GM19324 (cell line): Measurements from ENCODE around the gene TEF.

ENCODE experiments used
- ATAC-seq: cut with Tn5 transposase; IDR thresholded peaks from one replicate; pipeline ENCODE4 v1.9.1; 2021; ENCODE audit warnings: mild to moderate bottlenecking, moderate library complexity; ENCODE audit not compliant: unreplicated experiment, low FRiP score

The TEF gene, protein sequence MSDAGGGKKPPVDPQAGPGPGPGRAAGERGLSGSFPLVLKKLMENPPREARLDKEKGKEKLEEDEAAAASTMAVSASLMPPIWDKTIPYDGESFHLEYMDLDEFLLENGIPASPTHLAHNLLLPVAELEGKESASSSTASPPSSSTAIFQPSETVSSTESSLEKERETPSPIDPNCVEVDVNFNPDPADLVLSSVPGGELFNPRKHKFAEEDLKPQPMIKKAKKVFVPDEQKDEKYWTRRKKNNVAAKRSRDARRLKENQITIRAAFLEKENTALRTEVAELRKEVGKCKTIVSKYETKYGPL

DNA sequence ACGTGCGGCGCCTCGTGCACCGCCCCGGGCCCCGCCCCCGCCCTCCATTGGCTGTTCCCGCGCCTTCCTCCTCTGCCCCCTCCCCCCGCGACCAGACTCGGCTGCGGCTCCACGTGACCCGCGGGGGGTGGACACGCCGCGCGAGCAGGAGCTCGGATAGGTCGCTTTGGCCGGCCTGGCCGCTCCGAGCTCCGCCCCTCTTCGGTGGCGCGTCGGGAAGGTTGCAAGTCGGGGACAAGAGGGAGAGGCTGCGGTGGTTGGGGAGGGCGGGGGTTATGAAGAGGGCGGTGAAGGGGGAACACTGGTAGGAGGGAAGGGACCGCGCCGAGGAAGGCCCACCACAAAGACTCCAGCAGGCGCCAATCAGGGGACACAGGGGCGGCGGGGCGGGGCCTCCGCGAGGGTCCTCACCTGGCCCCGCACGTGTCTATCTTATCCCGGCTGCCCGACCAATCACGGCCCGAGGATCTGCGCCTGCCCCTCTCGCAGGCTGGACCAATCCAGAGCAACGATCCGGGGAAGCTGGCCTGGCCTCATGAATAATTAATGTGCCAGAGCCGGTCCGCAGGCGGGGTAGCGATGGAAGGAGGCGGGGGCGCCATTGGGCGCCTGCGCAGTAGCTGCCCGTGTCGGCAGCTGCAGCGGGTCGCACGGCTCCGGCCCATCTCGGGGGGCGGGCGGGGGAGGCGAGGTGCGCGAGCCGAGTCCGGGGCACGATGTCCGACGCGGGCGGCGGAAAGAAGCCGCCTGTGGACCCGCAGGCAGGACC lies at the start of gene TEF:
TEF (plus strand) TSS at position 614 of the 769 bp plus-strand sequence; CDS start at position 717, 103 bp downstream.
- ATAC-seq: peak; percentile 91

DNA sequence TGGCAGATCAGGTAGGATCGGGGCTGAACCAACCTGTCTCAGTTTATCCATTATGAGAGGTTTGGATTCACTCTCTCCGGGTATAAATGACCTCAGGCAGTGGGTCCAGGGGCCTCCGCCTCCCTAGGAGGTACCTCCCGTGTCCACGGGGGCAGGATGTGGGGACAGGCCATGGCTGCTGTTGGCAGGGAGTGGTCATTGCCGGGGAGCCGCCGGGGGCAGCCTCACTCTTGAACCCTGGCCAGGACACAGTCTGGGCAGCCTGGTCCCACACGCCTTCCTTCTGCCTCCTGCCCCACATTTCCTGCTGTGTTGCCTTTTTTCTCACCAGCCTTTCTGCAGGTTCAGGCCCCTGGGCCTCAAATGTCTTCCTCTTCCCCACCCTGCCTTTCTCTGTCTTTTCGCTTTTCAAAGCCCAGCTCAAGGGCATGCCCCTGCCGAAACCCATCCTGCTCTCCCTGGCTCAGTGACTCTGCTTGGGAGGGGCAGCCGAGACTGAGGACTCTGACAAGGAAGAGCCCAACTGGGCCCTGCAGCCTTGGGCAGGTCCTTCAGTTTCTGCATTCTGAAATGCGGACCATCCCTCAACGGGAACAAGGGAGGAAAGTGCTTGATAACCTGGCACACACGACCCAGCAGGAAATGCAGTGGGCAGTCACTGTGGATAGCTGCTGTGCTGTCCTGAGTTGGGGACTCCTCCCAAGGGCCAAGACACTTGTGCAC lies 49.4 kb upstream of the TEF start:
- no peak for ATAC-seq

DNA sequence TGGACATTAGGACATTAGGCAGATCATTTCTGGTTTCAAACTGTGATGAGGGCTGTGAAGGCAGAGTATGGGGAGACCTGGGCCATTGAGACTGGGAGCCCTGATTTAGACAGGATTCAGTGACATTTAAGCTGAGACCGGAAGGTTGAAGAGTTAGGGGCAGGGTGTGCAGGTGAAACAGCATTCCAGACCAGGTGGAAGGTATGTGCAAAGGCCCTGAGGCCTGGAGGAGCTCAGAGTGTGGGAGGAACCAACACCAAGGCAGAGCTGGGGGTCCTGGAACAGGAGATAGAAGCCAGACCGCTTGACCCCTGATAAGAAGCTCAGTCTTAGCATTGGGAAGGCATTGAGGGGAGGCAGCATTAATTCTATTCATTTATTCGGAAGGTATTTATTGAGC lies 47.9 kb upstream of the TEF start:
- no peak for ATAC-seq

DNA sequence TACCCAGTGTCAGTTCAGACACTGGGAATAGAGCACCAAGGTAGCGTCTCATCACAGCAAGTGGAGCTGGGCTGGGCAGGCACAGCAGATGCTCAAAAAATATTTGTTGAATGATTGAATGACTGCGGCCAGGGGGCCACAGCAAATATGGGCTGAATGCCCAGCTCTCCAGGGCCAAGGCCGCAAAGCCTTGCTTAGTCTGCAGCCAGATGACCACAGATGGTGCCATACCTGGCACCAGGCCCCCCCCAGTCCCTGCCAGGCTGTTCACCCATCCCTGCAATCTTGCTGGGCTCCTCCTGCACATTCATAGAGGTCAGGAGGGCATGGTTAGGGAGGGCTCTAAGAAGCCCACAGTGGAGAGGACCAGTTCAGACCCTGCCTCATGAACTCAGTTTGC lies 47.5 kb upstream of the TEF start:
- no peak for ATAC-seq

DNA sequence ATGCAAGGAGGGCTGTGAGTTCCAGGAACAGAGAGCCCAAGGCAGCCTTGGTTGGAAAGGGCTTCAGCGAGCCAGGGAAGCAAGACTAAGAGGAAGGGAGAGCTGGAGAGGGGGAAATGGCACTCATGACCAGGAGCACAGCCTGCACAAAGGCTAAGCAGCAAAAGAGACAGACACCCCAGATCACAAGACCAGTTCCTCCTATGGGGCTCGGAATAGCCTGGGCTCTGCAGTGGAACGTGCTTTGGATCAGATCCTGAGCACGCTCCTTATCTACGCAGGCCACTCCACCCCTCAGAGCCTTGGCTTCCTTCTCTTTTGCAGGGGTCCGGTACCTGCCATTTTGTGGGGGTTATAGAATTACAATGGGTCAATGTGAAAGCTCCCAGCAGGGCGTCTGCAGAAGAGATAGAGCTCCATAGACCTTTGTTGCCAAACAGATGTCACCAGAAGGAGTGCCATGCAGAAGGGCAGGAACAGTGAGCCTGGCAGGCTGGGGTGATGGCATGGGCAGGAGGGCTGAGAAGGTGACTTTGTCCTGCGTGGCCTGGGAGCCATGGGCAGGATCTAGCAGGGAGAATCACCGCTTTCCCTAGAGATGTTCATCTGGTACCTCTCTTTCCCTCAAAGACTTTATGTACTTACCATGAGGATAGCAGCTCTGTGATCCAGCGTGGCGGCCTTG lies 46.6 kb upstream of the TEF start:
- ATAC-seq: no peak

DNA sequence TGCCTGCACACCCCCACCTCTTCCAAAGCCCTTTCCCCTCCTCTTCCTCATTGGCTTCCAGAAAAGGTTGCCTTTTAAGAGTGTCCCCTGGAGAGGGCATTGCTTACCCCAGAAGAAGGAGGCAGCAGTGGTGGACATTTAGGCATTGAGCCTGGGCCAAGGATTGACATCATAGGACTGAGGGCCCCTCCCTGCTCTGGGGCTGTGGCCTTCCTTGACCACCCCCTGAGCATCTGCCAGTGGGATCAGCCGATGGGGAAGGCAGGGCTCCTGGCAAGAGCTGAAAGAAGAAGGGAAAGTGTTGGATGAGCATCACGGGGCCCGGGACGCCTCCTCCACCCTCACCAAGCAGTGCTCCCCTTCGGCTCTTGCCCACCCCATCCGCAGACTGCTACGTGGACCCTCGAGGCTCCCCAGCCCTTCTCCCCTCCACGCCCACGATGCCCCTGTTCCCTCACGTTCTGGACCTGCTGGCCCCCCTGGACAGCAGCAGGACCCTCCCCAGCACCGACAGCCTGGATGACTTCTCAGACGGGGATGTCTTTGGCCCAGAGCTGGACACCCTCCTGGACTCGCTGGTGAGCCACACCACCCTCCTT lies 43.0 kb upstream of the TEF start:
- ATAC-seq: no peak

DNA sequence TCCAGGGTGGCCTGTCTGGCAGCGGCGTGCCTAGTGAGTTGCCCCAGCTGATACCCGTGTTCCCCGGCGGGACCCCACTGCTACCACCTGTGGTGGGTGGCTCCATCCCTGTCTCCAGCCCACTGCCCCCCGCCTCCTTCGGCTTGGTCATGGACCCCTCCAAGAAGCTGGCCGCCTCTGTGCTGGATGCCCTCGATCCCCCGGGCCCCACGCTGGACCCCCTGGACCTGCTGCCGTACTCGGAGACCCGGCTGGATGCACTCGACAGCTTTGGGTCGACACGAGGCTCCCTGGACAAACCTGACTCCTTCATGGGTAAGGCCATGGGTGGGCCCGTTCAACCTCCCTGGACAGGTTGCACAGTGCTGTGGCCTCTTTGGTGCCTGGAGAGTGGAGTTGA lies 41.9 kb upstream of the TEF start:
- no peak for ATAC-seq

DNA sequence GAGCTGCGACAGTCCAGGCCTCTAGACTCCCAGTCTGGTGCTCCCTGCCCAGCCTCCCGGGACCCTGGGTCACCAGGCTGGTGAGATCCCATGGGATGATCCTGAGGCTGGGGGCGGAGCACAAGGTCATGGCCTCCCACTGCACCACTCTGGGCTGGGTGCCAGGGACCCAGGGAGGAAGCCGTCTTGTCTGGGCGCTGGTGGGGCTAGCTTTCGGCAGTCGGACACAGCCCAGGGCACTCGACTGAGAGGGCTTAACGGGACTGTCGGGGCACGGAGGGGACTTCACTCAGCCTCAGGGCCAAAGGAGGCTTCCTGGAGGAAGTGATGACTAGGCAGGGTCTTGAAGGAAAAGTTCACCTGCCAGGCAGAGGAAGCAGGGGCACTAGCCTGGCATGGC lies 41.4 kb upstream of the TEF start:
- ATAC-seq: no peak

DNA sequence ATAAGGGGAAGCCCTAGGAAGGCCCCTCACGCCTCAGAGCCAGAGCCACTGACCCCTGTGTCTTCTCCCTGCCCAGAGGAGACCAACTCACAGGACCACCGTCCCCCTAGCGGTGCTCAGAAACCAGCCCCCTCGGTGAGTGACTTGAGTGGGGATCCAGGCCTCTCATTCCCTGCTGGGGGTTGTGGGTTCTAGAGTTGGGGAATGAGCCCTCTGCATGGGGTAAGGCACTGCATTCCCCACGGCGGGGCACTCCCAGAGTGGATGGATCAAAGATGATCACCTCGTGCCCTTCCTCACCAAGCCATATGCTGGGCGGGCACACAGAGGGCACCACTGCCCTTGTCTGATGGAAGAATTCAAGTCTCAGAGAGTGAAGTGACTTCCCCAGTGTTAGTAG lies 40.7 kb upstream of the TEF start:
- ATAC-seq: no peak

DNA sequence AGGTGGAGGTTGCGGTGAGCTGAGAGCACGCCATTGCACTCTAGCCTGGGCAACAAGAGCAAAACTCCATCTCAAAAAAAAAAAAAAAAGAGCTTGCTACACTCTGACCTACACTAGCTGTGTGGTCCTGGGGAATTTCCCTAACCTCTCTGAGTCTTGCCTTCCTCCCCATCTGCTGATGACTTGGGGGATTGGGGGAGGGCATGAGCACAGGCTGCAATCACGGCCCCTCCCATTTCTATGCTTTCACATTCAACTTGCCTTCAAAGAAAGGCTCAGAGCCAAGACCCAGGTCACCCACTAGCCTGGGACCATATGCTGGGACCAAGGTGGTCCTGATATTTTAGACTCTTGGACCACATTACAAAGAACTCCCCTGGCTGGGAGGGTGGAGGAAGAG lies 39.8 kb upstream of the TEF start:
- ATAC-seq: no peak

DNA sequence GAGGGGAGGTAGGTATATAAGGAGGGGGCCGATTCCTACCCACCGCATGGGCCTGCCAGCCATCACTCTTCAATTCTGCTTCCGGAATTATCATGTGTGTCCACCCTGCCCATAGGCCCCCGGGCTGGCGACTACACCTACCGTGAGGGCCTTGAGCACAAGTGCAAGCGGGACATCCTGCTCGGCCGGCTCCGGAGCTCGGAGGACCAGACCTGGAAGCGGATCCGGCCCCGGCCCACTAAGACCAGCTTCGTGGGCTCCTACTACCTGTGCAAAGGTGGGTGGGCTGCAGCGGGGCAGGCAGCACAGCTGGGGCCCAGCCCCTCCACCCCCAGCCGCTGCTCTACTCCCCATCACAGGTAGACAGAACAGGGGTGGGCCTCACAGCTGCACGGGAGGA lies 38.4 kb upstream of the TEF start:
- ATAC-seq: no peak

DNA sequence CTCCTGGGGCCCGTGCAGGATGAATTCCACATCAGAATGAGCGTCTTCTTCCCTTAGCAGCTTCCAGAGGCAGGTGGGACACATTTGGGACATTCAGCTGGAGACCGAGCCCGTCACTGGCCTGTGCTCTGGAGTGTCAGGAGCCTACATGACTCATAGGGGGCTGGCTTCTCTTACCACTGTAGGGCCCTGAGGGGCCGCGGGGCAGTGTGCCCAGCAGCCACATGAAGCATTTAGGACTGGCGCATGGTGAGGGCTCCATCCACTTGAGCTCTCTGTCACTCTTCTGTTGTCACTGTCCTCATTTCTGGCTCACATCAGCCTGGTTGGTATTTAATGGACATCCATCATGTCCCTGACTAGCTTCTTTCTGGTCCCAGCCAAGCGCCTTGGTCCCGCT lies 38.0 kb upstream of the TEF start:
- no peak for ATAC-seq

DNA sequence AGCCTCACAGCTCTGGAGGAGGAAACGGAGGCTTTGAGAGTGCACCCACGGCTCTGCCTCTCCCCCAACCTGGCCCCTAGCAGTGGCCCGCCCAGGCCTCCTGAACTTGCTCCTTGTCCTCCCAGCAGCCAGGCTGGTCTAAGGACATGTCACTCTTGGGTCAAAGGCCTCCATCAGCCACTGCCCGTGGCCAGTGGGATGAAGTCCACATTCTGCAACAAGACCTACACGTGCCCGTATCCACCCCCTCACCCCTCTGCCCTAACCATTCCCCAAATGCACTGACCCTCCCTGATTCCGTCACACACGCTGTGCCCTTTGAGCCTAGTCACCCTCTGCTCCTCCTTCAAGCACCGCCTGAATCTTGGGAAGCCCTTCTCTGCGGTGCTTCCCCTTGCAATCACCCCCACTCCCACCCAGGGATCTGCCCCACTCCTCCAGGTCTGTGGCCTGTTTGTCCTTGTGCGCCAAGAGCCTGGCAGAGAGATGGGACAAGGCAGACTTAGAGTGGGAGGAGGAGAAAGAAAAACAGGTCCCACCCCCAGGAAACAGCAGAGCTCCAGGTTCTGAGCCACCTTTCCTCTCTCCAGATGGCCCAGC lies 37.5 kb upstream of the TEF start:
- ATAC-seq: no peak

DNA sequence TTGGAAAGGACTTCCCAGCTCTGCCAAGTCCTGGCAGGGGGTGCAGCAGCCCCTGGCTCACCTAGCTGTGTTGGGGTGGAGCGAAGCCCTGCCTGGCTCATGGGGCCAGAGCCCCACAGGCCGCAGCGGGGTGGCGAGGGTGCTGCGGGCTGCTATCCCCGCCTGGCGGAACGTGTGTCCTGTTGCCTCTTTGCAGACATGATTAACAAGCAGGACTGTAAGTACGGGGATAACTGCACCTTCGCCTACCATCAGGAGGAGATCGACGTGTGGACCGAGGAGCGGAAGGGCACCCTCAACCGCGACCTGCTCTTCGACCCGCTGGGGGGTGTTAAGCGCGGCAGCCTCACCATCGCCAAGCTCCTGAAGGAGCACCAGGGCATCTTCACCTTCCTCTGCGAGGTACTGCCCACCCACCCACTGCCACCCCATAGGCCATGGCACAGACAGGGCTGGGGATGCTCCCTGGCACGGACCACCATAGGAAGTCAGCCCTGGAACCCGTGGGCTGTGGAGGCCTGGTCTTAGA lies 35.9 kb upstream of the TEF start:
- no peak for ATAC-seq

DNA sequence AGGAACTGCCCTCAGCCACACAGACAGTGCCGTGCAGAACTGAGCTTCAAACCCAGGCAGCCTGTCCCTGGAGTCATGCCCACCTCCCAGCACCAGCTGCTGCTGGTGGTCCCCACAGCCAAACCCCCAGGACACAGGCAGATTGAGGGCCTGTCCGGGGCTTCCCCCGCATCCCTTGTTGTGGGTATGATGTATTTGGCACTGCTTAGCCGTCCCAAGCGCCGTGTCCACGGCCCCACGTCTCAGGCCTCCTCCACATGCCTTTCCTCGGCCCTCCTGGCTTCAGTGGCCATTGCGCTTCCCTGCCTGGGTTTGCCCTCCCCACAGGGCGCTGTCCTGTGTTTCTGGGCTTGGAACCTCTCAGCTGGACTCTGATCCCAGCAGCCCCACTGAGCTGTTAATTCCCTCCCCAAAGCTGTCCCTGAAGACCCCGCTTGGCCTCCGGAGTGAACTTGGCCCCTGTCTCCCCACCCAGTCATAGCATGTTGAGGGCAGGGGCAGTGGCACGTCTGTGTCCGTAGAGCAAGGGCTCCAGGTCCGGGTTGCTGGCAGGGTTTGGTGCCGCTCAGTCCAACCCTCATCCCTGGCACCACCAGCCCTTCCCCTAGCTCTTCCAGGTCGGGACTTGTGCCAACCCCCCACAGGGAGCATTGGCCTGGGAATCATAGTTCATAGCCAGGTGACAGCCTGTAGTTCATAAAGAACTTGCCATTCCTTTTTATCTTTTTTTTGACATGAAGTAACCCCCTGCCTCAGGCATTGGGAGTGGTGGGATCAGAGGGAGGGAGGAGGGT lies 34.5 kb upstream of the TEF start:
- no peak for ATAC-seq

DNA sequence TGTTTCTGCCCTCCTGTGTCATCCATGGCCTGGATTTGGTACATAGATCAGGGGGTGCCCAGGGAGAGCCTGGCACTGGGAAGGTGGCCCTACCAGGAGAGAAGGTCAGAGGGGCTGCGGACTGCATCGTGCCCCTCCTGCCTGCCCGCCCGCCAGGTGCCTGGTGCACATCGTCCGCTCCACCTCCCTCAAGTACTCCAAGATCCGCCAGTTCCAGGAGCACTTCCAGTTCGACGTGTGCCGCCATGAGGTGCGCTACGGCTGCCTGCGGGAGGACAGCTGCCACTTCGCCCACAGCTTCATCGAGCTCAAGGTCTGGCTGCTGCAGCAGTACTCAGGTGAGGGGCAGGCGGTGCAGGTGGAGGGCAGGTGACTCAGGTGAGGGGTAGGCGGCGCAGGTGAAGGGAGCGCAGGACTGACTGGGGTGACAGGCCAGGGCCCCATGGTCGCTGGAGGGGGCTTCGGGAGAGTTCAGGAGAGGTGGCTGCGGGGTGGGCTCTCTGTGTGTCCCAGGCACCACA lies 32.7 kb upstream of the TEF start:
- ATAC-seq: no peak

DNA sequence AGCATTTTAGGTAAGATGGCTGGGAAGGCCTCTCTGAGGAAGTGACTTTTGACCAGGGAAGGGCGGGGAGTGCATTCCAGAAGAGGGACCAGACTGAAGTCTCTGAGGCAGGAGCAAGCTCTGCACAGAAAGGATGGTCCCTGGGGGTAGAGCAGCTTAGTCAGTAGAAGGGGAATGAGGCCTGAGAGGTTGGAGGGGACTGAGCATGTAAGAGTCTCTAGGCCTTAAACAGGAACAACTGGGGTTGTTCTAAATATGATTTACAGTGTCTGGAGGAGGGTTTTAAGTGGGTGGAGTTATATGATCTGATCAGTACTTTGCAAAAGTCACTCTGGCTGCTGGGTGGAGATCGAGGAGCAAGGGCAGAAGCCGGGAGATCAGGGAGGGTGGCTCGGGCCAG lies 31.7 kb upstream of the TEF start:
- ATAC-seq: no peak

DNA sequence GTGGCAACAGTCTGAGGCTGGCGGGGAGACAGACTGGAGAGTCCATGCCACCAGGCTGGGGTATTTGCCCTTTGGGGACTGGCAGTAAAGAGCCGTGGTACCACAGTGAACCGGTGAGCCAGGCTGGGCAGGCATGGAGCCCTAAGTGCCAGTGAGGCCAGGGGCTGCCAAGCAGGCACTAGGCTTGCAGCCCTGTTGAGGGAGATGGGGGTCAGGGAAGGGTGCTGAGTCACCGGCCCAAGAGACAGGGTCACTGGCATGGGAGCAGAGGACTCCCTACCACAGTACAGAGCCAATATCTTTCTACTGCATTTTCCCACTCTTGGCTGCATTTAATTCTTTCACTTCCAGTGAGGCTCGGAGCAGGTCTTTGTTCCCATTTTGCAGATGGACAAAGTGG lies 30.7 kb upstream of the TEF start:
- no peak for ATAC-seq

DNA sequence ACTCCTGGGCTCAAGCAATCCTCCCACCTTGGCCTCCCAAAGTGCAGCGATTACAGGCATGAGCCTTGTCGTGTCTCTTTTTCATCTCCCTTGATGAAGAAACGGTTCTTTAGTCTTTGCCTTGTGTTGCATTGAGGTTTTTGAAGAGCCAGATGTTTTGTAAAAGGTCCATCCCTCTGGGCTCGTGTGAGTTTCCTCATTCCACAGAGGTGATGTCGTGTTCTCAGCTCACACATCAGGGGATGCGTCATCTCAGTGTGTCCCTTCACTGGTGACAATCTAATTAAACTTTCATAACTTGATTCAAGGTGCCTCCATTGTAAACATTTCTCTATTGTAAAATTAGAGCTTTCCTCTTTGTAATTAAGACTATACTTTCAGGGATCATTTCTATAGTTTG lies 29.7 kb upstream of the TEF start:
- no peak for ATAC-seq
